ENCODE results near the gene NR5A2.
"Not testable (repeated sequence)": the region's sequence is repeated elsewhere in the genome, so short reads cannot be mapped to it uniquely, and the experiment has no call there.

The NR5A2 gene

DNA sequence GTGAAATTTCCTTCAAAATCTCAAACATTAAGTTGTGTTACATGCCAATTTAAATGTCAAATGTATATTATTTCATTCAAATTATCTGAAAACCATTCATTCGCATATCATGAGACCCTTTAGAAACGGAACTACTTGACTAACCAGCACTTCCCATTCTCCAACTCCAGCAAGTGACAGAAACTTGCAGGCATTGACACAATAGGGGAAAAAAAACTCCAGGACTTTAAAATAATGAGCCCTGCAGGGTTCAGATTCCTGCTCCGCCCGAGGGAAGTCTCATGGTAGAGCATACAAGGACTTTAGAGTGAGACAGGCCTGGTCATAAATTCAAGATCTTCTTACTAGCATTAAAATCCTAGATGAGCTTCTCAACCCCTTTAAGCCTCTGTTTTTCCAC lies 138.9 kb downstream of the NR5A2 start:
- no peak for DNase-seq

- no peak for DNase-seq
Measured at GRCh38 chr1:200168926-200169325, 141.4 kb downstream of the NR5A2 start.

- DNase-seq = no peak
Measured at GRCh38 chr1:200172311-200172710, 144.8 kb downstream of the NR5A2 start.

DNA sequence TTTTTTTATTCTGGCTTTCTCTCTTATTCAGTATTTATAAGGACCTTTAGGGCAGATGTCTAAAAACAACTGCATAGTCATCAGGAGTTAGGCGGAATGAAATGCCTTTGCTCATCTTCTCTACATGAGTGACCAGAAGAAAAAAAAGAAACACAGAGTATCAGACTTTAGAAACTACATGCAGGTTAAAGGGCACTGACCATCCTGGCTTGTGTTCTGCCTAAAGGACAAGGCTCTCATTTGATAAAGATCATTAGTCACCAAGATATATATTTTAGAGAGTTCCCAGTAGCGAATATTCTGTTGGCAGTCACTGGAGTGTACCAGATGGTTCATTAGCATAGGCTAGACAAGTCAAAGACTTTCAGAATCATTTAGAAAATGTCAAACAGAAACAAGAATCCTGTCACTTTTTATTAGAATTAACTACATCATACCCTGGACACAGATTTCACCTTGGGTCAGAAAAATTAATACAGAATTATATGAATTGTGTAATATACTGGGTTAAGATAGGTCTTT lies 145.6 kb downstream of the NR5A2 start:
- DNase-seq = no peak

DNA sequence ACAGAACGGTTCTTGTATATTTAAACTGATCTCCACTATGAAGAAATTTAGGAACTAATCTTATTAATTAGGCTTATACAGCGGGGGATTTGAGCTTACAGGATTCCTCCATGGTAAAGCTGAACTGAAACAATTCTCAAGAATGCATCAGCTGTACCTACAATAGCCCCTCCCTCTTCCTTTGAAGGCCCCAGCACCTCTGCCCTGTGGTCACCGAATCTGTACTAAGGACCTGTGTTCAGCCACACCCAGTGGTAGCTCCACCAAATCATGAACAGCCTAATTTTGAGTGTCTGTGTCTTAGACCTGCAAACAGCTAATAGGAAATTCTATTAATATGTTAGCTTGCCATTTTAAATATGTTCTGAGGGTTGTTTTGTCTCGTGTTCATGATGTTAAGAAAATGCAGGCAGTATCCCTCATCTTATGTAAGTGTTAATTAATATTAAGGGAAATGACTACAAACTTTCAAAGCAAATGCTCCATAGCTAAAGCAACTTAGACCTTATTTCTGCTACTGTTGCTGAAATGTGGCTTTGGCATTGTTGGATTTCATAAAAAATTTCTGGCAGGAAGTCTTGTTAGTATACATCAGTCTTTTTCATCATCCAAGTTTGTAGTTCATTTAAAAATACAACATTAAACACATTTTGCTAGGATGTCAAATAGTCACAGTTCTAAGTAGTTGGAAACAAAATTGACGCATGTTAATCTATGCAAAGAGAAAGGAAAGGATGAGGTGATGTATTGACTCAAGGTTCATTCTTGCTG lies 147.2 kb downstream of the NR5A2 start:
- no peak for DNase-seq

- DNase-seq = no peak
Measured at GRCh38 chr1:200176181-200176580, 148.7 kb downstream of the NR5A2 start.

DNA sequence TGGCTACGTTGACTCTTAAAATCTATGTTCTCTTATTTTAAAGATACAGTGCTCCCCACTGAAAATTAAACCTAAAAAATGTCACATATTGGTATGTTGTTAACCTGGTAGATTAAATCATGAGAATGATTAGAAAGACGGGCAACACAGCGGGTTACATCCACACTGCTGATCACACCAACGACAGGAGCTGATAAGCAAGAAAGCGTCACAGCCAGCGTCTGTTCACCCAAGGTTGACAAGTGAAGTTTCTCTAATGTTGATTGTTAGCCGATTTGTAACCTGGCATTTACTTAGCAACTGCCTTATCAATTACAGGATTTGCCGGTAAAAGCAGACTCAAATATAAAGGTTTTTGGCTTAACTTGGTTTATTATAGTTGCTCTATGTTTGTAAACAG lies 149.3 kb downstream of the NR5A2 start:
- no peak for DNase-seq

GRCh38 chr1:200178340-200178739 lies 150.8 kb downstream of the NR5A2 start:
- no peak for DNase-seq

DNA sequence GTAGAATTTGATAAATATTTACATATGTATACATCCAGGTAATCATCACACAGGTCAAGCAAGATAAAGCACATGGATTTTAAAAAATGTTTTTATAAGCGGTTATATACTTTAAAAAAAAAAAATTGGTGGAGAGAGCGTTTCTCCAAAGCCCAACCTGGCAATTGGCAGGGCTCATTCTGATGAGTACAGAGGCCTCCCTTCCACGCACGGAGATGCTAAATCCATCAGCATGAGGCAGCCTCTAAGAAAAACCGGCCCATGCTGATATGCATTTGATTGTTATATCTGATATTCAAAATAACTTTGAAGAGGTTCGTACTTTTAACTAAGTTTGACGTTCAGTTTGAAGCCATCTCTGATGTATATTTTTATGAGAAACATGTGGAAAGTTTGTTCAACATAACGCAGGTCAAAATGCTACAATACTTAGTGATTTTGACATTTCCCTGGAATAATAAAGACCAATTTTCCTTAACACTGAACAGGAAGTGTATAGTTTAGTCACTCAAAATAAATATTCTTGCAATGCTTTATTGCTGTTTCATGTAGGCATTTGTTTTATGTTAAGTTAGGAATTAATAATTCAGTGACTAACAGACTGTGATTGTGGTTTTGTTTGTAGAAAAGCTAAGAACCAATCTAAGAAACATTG lies 151.7 kb downstream of the NR5A2 start:
- no peak for DNase-seq

- no peak for DNase-seq
Measured at GRCh38 chr1:200179781-200180160, 152.3 kb downstream of the NR5A2 start.

- DNase-seq = no peak
Measured at GRCh38 chr1:200180821-200181220, 153.3 kb downstream of the NR5A2 start.

DNA sequence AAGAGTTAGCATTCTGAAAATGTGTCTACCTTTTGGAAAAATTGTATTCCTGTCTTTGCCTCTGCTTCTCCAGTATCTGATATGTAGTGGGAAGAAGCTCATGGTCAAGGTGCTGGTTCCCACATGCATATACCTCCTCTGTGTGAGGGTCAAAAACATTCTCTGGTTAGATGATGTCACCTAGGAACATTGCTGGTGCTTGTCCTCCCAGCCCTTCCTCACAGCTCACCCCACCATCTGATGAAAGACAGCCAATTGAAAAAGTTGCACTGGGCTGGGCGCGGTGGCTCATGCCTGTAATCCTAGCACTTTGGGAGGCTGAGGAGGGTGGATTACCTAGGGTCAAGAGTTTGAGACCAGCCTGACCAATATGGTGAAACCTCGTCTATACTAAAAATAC lies 154.4 kb downstream of the NR5A2 start:
- DNase-seq = no peak

GRCh38 chr1:200182701-200183100 lies 155.2 kb downstream of the NR5A2 start:
- DNase-seq = no peak

DNA sequence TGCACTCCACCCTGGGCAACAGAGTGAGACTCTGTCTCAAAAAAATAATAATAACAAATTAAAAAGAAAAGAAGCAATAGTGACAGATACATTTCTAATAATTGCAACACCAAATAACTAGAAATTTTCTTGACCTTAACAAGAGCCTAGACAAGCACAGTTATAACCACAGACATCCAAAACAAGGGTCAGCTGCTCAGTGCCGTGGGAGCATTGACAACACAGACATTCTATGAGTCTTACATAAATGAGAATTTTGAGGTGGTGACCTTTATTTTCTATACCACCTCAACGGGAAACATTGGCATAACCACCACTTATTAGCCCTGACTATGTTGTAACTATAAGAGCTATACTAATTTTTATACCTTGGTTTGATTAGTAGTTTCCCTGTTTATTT lies 156.1 kb downstream of the NR5A2 start:
- no peak for DNase-seq

DNA sequence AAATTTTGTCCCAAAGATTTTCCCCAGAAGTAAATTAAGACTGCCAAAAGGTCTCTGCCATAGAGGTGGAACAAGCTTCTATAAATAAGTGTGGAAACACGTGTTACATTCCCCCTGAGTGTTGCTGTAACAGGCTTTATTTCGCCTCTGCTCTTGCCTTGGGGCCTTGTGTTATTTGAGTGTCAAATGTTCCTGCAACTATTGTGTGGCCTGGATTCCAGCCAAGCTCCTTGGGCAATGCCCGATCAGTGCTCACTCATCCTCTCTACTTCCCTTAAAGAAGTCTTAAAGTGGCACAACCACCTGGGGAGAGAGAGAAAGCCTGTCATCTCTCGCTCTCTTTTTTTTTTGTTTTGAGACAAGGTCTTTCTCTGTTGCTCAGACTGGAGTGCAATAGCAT lies 156.7 kb downstream of the NR5A2 start:
- peak; percentile 60 for DNase-seq

DNA sequence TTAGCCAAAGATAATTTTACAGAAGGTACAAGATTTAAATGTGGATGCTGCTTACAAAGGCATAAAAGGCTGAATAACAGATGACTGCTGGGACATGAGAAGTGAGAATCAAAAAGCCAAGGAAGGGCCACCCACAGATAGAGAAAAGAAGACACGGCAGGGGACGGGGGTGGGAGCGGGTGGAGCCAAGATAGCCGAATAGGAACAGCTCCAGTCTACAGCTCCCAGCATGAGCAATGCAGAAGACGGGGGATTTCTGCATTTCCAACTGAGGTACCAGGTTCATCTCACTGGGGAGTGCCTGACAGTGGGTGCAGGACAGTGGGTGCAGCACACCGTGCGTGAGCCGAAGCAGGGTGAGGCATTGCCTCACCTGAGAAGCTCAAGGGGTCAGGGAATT lies 157.7 kb downstream of the NR5A2 start:
- not testable (repeated sequence) for DNase-seq

GRCh38 chr1:200187332-200187731 lies 159.8 kb downstream of the NR5A2 start:
- DNase-seq = not testable (repeated sequence)

GRCh38 chr1:200191993-200192392 lies 164.5 kb downstream of the NR5A2 start:
- DNase-seq = no peak

DNA sequence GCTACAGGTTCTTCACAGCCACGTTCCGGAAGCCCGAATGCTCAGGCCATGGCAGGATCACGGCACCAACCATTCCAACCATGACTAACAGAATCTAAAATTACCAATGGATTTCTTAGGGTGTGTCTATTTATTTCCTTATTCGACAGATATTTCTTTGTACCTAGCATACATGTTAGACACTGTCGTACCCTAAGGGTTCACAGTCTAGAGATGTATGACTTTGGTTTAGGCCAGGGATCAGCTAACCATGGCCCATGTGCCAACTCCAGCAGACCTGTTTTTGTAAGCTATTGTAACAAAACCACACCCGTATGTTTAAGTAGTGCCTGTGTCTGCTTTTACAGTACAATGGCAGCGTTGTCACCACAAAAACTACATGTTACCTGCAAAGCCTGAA lies 167.0 kb downstream of the NR5A2 start:
- no peak for DNase-seq

DNA sequence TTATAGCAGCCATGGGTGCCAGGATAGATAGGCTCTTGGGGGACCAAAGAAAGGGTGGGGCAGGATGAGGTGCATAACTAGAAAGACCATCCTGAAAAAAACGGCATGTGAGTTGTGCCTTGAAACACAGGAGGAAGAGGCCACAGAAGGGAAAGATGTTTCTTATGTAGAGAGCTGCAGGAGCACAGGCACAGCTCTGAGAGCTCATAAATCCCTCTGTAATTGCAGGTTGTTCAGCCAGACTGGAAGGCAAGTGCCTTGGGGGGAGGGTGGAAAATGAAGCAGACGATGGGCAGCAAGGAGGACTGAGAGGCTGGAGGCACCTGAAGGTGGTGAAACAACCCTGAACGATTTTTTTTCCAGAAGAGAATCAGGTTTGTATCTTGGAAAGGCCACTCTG lies 170.7 kb downstream of the NR5A2 start:
- DNase-seq = no peak

DNA sequence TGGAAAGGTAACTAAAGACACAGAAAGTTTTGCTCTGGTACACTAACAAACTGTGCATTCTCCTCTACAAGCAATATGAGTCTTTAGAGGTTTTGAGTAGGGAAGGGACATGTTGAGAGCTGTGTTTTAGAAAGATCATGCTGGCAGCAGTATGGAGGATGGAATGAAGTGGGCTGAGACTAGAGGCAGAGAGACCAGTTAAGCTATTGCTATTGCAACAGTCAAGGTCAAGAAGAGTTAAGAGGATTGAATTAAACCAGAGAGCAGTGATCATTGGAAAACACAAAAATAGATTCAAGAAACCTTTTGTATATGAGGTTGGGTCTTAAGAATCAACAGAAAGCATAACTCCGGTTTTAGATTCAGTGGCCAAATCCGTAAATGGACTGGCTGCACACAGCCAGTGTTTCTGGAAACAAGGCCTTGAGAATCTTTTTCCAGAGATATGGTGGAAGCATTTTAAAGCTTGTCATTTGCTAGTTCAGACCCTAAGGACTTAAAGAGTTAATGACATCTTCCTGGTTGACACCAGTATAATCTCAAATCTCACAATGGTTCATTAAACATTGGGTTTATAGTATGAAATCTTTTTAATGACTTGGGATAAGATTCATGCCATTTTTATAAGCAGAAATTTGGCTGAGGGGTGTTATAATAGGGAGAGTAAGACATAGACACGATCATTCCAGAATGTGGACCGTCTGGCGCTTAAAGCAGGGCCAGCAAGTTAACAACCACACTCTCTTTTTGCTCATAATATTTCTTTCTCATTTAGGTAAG lies 177.9 kb downstream of the NR5A2 start:
- DNase-seq = no peak

DNA sequence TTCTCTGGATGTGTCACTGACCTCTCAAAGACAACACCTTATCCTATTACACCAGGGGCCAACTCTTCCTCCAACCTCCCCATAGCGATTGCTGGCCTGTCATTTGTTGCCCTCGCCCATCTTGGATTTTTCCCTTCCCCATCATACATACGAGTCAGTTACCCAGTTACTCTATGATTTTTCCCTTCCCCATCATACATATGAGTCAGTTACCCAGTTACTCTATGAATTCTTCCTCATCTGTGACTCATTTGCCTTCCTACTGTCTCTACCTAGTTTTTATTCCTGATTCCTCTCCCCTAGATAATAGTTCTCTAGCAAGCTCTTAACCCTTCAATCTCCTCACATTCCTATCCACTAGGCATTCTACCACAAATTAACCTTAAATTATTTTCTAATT lies 178.8 kb downstream of the NR5A2 start:
- no peak for DNase-seq

DNA sequence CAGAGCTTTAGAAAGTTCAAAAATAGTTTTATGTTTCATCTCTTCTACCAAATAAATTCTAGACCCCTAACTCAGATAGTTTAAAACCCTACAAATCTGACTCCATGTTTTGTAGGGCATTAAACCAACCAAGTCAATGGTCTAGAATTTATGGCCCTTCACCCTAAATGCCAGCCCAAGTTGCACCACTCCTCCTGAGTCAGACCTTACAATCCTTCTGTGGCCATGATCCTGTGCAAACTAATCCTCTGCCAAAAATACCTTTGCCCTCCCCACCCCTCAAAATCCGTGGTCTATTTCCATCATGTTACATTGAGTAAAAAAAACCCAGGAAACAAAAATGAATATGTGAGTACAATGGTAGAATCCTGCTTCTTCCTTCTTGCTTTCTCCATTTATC lies 179.3 kb downstream of the NR5A2 start:
- no peak for DNase-seq

DNA sequence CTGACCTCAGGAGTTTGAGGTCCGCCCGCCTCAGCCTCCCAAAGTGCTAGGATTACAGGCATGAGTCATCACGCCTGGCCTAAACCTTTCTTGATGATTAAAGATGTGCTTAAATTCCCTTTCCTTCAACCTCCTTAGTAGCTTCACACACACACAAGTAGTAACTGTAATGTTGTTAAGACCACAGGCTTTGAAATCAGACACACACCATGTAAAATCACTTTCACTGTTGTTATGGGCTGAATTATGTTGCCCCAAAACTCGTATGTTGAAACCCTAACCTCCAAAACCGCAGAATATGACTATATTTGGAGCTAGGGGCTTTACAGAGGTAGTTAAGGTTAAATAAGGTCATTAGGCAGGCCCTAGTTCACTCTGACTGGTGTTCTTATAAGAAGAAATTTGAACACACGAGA lies 180.2 kb downstream of the NR5A2 start:
- DNase-seq = no peak
